ENCODE results near the gene KIFC1. TPM values are rescaled to one million over a fixed set of nuclear protein-coding genes. Genes with fewer than 3 reads are reported as not detected.
A peak's percentile ranks its signal among the peaks of the same experiment; 100 is the strongest.

KIFC1 gene
- total and polyA plus RNA-seq, 9 of the 15 experiments (the other 6 are each of a cell fraction or from before 2014, with no cell fraction given), result 1.3 to 95.2 (median 76.9) TPM

GRCh38 chr6:33420491-33421343 lies 29.1 kb downstream of the KIFC1 start (continued):
- peak in 1 of 2 experiments; percentile 34; a peak in 1 of 4 replicates for TF ChIP-seq SIX5 (IDR thresholded peaks at IDR 0.05; ENCODE audit: borderline replicate concordance in 1 of 2, insufficient read depth in 1 of 2, low read depth in 1 of 2, low read length in 2 of 2)
- peak; percentile 63; the same call in 1 of the 2 replicates for TF ChIP-seq SMARCA5 (IDR thresholded peaks at IDR 0.05)
- TF ChIP-seq ZKSCAN3 (CRISPR knock-in tag; IDR thresholded peaks at IDR 0.05), result no peak
- TF ChIP-seq CBX1 (IDR thresholded peaks at IDR 0.05; ENCODE audit: low read depth), result peak; percentile 30; the same call in 1 of the 2 replicates
- TF ChIP-seq PHF8 (IDR thresholded peaks at IDR 0.05; ENCODE audit: borderline replicate concordance, low read length), result no peak
- 0 out of 2 replicates have a peak, but pooled peaks have one; percentile 49 for TF ChIP-seq MYC (IDR thresholded peaks at IDR 0.05; ENCODE audit: low read depth, low read length)
- TF ChIP-seq MYC (CRISPR knock-in tag; IDR thresholded peaks at IDR 0.05; ENCODE audit: borderline replicate concordance, low read depth), result no peak
- TF ChIP-seq TBL1XR1 (IDR thresholded peaks at IDR 0.05; ENCODE audit: low read length in 2 of 2), result peak in 1 of 2 experiments; percentile 95; a peak in 3 of 4 replicates
- TF ChIP-seq, protein P1, sequence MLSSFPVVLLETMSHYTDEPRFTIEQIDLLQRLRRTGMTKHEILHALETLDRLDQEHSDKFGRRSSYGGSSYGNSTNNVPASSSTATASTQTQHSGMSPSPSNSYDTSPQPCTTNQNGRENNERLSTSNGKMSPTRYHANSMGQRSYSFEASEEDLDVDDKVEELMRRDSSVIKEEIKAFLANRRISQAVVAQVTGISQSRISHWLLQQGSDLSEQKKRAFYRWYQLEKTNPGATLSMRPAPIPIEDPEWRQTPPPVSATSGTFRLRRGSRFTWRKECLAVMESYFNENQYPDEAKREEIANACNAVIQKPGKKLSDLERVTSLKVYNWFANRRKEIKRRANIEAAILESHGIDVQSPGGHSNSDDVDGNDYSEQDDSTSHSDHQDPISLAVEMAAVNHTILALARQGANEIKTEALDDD (IDR thresholded peaks at IDR 0.05), result 0 out of 2 replicates have a peak, but pooled peaks have one; percentile 39
- no peak for TF ChIP-seq ZBTB7A (IDR thresholded peaks at IDR 0.05; ENCODE audit: borderline replicate concordance, control insufficient read depth, low read depth, low read length)
- TF ChIP-seq NONO (IDR thresholded peaks at IDR 0.05; ENCODE audit: low read depth in 2 of 2, low read length in 1 of 2), result no peak
- no peak for TF ChIP-seq KAT2B (IDR thresholded peaks at IDR 0.05; ENCODE audit: low read depth, low read length)
- no peak for TF ChIP-seq ZFP30 (CRISPR knock-in tag; IDR thresholded peaks at IDR 0.05; ENCODE audit: borderline replicate concordance)
- TF ChIP-seq, protein P2, sequence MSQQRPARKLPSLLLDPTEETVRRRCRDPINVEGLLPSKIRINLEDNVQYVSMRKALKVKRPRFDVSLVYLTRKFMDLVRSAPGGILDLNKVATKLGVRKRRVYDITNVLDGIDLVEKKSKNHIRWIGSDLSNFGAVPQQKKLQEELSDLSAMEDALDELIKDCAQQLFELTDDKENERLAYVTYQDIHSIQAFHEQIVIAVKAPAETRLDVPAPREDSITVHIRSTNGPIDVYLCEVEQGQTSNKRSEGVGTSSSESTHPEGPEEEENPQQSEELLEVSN (IDR thresholded peaks at IDR 0.05; ENCODE audit: borderline replicate concordance in 1 of 2, extremely low read depth in 1 of 2, insufficient read depth in 1 of 2, insufficient read length in 1 of 2, low read depth in 1 of 2, low read length in 1 of 2, poor library complexity in 1 of 2, severe bottlenecking in 1 of 2), result peak in 1 of 2 experiments; percentile 31
- no peak for TF ChIP-seq ZNF696 (CRISPR knock-in tag; conservative IDR thresholded peaks at IDR 0.05)
- TF ChIP-seq ZC3H4 (CRISPR knock-in tag; IDR thresholded peaks at IDR 0.05; ENCODE audit: borderline replicate concordance), result no peak
- TF ChIP-seq ESRRA (IDR thresholded peaks at IDR 0.05; ENCODE audit: borderline replicate concordance, low read depth), result no peak
- TF ChIP-seq HDAC1 (IDR thresholded peaks at IDR 0.05), result peak in 1 of 2 experiments; percentile 54; a peak in 1 of 4 replicates
- TF ChIP-seq ZNF280B (CRISPR knock-in tag; IDR thresholded peaks at IDR 0.05), result no peak
- TF ChIP-seq HNRNPK (IDR thresholded peaks at IDR 0.05; ENCODE audit: low read depth, low read length, poor library complexity, severe bottlenecking), result peak; percentile 55
- peak; percentile 83 for TF ChIP-seq NBN (IDR thresholded peaks at IDR 0.05; ENCODE audit: low read depth)
